Measurements from ENCODE around the gene GAA. TPM values are rescaled to one million over a fixed set of nuclear protein-coding genes. Genes with fewer than 3 reads are reported as not detected.
A peak's percentile ranks its signal among the peaks of the same experiment; 100 is the strongest.
"Not testable (repeated sequence)": the region's sequence is repeated elsewhere in the genome, so short reads cannot be mapped to it uniquely, and the experiment has no call there.

The GAA gene
- total RNA-seq, 1 donor from 2014 or later: 22.6 TPM

GRCh38 chr17:80145076-80146075, 44.0 kb downstream of the GAA start:
- no peak for DNase-seq

GRCh38 chr17:80146121-80147034, 45.0 kb downstream of the GAA start:
- DNase-seq: peak; percentile 69

GRCh38 chr17:80147035-80147822, 45.8 kb downstream of the GAA start, which contains the start of gene EIF4A3:
Gene EIF4A3 (minus strand): TSS chr17:80147128. CDS start chr17:80146961, 167 bp downstream.
- peak; percentile 99 for DNase-seq

- DNase-seq: no peak
Measured at GRCh38 chr17:80151333-80151732, 50.0 kb downstream of the GAA start.

- no peak for DNase-seq
Measured at GRCh38 chr17:80152081-80152702, 50.8 kb downstream of the GAA start.

GRCh38 chr17:80153004-80153403, 51.6 kb downstream of the GAA start:
- no peak for DNase-seq

- no peak for DNase-seq
Measured at GRCh38 chr17:80154166-80154565, 52.8 kb downstream of the GAA start.

GRCh38 chr17:80155600-80155999, 54.2 kb downstream of the GAA start:
- not testable (repeated sequence) for DNase-seq

- DNase-seq: no peak
Measured at GRCh38 chr17:80158846-80159245, 57.5 kb downstream of the GAA start.

GRCh38 chr17:80160536-80160935, 59.2 kb downstream of the GAA start:
- DNase-seq: no peak

GRCh38 chr17:80163336-80163735, 62.0 kb downstream of the GAA start:
- no peak for DNase-seq

GRCh38 chr17:80164185-80164584, 62.8 kb downstream of the GAA start:
- no peak for DNase-seq

GRCh38 chr17:80166446-80166845, 65.1 kb downstream of the GAA start:
- DNase-seq: peak; percentile 51

- no peak for DNase-seq
Measured at GRCh38 chr17:80168371-80168770, 67.0 kb downstream of the GAA start.

GRCh38 chr17:80169107-80169506, 67.7 kb downstream of the GAA start:
- DNase-seq: no peak

Small RNA genes lying within 50 kb of the gene (small RNA-seq; reads per million reads assigned to genes)
- not detected for gene AC087741.2 (ENCODE audit: low replicate concordance)
- not detected for gene MIR1268B (ENCODE audit: low replicate concordance)

Other genes starting within 250 kb of the GAA start
- gene TBC1D16, start 65.7 kb upstream of the GAA start, total RNA-seq: 23.3 TPM
- gene CCDC40, start 64.9 kb upstream of the GAA start, total RNA-seq: 4.5 TPM
- 88.5 TPM for gene EIF4A3, start 45.5 kb downstream of the GAA start, total RNA-seq
- 14.9 TPM for gene CARD14, start 68.4 kb downstream of the GAA start, total RNA-seq
- gene SGSH, start 118.8 kb downstream of the GAA start, total RNA-seq: 15.5 TPM
- 9.2 TPM for gene SLC26A11, start 118.8 kb downstream of the GAA start, total RNA-seq
- gene RNF213, start 159.3 kb downstream of the GAA start, total RNA-seq: 66.8 TPM